ENCODE measurements around the gene HMGB2. TPM values are rescaled to one million over a fixed set of nuclear protein-coding genes. Genes with fewer than 3 reads are reported as not detected.

HMGB2 gene
- polyA plus RNA-seq, 3 donors = 334 to 408 (median 340) TPM

DNA sequence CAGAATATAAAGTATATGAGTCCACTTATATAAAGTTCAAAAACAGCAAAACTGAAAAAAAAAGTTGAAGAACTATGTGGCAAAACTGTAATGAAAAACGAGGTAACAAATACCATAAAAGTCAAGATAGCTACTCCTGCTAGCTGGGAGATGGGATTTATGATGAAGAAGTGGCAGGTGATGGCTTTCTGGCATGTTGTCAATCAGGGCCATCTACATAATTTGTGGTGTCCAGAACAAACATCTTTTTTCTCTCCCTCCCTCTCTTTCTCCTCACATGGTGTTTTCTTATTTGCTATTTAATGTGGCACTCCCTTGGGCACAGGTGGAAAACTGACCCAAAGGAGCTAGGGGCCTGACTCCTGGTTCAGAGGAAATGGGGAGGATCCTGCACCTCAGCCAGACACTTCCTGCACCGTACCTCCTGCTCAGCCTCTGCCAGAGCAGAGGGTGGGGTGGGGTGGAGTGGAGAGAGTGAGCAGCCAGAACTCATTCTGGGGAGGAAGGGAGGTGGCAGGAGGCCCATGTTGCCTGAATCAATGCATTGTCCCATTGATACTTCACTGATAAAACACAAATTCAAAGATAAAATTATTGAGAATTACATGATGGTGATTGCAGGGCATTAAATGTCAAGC lies 31.3 kb upstream of the HMGB2 start:
- no peak for DNase-seq

DNA sequence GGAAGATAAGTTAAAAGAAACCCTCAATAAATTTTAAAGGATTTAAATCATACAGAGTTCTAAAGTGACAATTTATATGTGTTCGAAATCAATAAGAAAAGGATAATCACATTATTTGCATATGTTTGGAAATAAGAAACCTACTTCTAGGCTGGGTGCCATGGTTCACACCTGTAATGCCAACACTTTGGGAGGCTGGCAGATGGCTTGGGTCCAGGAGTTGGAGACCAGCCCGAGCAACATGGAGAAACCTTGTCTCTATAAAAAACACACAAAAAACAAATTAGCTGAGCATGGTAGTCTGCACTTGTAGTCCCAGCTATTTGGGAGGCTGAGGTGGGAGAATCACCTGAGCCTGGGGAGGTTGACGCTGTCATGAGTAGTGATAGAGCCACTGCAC lies 28.5 kb upstream of the HMGB2 start:
- no peak for DNase-seq

DNA sequence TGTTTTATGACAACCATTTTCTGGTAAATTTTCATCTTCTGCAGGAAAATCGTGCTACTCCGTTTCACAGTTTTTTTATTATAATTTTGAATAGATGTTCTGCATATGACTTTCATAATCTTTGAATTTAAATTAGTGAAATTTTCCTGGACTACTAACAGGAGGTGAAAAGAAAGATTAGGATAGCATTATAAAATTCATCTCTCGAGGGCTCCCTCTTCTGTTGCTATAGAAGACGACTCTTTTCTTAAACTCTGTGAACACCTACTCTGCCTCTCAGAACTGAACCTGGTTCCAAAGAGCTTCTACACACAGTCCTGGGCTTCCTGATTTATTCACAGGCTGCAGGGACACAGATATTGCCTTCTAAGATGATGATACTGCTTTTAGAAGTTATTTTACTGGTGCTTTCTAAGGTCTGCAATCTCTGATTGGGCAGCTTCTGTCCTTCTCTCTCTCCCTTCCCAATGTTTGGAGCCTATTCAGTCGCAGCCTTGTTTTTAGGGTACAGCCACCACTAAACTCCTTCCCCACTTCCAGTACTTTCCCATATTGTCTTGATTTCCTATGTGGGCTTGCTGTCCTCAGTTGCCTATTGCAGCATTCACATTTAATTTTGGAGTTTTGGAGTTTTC lies 26.5 kb upstream of the HMGB2 start:
- DNase-seq = no peak

DNA sequence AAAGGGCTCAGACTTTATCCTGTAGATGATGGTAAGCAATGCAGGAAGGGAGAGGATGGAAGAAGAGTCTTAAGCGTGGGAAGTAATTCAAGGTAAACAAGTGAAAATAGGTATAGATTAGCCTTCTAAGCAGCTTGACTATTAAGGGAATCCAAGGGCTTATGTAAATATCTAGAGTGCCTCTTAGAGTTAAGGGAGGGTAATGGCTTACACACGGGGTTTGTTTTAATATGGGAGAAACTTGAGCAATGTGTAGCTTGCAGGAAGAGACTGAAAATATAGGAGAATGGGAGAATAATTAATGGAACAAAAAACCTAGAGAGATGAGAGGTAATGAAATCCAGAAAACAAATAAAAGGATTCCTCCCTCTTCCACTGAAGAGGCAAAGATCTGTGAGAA lies 23.8 kb upstream of the HMGB2 start:
- no peak for DNase-seq

DNA sequence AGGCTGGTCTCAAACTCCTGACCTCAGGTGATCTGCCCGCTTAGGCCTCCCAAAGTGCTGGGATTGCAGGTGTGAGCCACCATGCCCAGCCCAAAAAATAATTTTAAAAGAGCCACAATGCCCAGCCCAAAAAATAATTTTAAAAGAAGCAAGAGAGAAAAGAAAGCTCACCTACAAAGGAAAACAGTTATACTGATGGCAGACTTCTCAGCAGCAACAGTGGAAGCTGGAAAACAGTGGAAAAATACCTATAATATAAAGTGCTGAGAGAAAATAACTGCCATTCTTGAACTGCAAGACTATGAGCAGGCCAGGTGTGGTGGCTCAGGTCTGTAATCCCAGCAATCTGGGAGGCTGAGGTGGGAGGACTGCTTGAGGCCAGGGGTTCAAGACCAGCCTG lies 13.3 kb upstream of the HMGB2 start:
- no peak for DNase-seq

DNA sequence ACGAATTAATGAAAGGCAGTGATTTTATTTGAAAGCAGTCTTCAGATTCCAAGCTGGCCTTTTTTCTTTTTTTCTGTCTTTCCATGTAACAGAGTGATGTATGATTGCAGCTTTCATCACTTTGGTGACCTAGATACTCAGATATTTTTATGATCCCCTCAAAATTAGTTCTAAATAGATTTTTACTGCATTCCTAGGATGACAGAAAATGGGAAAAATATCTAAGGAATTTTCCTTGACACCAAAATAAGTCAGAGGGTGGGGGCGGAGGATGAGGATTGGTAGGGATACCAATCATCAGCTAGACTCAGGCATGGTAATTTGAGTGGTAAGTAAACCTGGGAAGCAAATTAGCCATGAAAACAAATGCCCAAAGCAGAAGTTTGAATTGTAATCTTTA lies 11.9 kb upstream of the HMGB2 start:
- no peak for DNase-seq

DNA sequence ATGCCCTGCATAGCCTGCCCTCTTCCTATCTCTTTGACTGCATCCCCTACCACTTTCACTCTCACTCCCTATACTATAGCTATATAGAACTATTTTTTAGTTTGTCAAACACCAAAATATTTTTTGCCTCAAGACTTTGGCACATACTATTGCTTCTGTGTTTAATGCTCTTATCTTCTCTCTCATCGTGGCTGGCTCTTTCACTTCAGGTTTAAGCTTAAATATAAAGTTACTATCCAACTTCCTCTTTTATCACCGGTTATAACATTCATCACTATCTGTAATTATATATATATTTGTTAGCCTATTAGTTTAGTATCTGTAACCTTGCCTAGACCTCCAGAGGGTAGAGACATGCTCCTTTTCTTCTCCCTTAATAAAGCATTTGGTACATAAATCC lies 11.5 kb upstream of the HMGB2 start:
- DNase-seq = no peak

DNA sequence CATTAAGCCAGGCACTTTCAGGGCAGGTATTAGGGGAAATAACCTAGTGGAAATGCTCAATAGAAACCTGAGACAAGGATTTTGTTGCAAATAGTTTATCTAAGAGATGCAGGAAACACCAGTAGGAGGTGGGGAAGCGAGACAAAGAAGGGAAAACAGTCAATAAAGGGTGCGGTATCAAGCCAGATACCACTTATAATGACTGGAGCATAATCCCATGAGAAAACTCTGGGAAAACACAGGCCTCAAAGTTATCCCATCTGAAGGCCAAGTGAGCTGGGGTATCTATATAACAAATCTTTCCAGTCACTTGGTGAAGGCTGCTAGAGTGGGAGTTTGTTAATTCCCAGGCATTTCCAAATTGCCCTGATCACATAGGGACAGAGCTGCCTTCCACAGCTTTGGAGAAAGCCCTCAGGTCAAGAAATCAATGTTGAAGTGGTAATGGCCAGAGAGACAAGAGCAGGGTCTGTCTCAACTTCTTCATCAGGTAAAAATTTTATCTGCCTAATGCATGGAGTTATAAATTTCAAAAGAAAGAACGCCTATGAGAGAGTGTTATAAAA lies 9.8 kb upstream of the HMGB2 start:
- DNase-seq = no peak

DNA sequence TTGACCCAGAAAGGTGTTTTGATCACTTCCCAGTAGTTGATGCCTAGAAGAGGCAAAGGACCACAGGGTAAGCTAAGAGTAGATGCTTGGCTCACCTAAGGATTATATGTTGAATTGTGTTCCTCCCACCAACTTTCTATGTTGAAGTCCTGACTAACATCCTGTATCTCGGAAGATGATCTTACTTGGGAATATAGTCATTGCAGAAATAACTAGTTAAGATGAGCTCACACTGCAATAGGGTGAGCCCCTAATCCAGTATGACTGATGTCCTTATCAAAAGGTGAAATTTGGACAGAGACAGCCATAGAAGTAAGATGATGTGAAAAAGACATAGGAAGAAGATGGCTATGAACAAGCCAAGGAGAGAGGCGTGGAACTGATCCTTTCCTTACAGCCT lies 3.3 kb upstream of the HMGB2 start:
- no peak for DNase-seq

DNA sequence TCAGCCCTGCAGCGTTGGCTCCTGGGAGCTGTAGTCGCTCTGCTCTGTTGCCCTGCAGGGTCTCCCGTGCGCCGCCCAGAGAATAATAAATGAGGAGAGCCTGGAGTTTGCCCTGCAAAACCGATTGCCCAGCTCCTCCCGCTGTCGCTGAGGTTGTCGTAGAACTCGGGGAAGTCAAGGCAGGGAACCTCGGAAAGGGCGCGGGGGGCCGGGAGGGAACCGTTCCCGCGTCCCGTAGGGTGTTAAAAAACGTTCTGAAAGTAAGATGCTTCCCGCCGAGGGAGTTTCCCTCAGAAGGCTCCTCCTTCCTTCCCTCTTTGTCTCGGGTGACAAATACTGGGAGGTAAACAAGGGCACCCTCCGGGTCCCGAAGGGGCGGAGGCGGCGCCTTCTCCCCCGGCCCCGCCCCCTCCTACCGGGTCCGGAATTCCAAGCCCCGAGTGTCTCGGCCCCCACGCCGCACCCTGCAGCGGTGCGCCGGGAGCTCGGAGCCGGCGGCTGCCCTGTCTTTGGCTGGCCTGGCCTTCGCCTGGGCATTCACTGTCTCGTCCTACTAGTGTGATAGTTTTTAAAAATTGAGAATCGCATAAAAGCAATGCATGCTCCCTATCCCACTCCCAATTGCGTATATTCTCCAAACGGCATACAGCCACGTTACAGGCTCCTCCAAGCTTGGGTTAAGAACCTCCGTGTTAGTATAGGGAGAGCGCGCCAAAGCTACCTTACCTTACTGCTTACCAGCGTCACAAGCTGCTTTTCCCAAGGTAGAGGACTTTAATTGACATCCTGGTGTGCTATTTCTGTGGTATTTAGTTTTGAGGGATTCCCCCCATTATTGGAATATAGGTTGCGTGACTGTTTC lies 964 bp upstream of the HMGB2 start:
- peak; percentile 88 for DNase-seq

DNA sequence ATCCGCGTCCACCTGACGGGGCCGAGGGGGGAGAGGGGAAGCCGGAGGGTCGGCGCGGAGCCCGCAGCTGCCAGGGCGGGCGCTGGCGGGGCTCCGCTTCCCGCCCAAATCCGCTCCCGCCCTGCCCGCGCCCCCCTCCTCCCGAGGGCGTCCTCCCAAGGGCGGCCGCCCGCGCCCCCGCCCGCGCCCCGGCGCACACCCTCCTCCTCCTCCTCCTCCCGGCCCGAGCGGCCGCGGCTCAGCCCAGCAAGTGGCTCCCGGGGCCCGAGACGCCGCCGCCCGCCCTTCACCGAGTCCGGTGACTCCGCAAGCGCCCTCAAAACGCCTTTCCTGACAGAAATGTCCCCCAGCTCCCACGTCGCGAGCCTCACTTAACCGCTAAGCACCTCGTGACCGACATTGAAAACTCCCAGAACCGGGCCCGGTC lies 487 bp downstream of the HMGB2 start:
- DNase-seq = peak; percentile 45

DNA sequence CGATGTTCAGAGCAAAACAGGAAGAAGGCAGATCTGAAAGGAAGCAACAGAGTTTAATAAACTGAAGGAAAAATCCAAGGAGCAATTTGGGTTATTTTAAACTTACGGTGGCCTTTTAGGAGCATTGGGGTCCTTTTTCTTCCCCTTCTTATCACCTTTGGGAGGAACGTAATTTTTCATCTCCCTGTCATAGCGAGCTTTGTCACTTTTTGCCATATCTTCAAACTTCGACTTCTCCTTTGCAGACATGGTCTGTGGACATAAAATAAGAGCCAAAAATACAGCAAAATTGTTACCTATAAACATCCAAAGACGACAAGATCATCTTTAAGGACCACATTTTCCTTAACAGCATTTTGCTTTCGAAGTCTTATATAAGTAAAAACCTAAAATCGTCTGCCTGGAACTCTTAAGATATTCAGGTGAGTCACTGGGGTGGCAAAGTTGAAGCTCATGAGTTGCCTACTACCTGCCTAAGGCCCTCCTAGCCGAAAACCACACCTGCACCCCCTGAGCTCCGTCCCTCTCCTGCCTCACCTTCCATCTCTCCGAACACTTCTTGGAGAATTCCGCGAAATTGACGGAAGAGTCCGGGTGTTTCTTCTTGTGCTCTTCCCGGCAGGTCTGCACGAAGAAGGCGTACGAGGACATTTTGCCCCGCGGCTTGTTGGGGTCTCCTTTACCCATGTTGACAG lies 1.0 kb downstream of the HMGB2 start:
- peak; percentile 3 for DNase-seq

DNA sequence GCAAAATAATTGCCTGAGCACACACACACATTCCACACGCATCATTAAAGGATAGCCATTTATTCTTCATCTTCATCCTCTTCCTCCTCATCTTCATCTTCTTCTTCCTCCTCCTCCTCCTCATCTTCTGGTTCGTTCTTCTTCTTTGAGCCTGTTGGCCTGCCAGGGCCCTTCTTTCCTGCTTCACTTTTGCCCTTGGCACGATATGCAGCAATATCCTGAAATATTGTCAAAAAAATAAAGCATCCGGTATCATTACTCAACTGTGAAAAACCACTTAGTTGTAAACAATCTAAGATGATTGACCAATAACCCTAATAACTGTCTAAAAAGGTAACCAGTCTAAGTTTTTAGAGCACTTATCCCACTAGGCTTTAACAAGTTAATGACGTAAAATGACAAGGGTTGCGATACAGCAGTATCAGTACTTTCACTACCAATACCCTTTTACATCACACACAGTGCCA lies 2.1 kb downstream of the HMGB2 start:
- DNase-seq = no peak

DNA sequence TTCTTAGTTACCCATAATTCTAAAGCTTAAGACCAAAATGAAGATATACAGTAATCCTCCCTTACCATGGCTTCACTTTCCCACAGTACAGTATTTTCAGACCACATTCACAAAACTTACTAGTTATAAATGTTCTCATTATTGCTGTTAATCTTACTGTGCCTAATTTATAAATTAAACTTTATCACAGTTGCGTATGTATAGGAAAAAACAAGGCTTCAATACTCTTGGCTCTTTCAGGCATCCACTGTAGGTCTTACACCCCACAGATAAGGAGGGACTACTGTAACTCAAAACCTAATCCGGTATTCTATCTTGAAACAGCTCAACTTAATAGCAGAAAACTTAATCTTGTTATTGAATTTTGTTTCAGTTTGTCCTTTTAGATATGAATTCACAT lies 3.6 kb downstream of the HMGB2 start:
- no peak for DNase-seq

DNA sequence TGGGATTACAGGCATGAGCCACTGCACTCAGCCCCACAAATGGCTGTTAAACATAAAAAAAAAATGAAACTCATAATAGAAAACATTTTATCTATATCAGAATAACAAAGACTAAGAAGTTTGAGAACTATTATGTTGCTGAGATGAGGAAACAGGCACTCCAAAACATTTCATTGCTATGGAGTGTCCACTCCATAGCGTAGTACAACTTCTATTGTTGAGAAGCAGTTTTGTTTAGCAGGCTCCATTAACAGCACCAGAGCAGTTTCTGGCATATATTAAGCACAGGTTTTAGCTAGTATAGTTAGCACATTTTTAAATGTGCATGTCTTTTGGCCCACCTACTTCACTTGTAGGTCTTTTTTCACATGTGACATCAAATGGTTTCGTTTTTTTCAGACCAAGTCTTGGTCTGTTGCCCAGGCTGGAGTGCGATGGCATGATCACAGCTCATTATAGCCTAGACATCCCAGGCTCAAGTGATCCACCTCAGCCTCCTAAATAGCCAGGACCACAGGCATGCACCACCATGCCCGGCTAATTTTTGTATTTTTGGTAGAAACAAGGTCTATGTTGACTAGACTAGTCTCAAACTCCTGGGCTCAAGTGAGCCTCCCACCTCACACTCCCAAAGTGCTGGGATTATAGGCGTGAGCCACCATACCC lies 5.8 kb downstream of the HMGB2 start:
- no peak for DNase-seq

DNA sequence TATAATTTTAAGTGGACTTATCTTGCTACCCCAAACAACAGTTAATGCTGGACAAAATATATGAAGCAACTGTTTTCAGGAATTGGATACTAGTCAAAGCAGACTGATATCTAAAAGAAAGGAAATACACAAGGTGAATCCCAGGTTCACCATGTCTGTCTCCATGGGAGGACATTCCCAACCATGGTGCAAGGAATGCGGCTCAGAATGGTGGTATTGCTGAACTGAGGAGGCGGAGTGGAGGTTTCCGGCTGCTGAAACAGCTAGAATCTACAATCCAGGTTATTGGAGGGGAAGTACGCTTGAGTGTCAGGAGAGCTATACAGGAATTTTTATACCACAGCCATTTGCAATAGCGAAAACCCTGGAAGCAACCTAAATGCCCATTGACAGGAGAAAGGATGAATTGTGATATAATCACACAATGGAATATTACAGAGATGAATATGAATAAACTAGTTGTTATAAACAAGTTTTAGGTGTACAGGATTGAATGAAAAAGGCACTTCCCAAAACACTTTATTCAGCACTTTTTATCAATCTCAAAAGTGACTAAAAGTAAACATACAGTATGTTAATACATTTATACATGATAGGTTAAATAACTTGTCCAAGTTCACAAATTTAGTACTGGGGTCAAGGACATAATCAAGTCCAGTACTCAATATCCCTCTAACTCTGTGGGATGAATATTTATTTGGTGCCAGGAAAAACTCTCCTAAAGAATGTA lies 9.0 kb downstream of the HMGB2 start:
- no peak for DNase-seq

DNA sequence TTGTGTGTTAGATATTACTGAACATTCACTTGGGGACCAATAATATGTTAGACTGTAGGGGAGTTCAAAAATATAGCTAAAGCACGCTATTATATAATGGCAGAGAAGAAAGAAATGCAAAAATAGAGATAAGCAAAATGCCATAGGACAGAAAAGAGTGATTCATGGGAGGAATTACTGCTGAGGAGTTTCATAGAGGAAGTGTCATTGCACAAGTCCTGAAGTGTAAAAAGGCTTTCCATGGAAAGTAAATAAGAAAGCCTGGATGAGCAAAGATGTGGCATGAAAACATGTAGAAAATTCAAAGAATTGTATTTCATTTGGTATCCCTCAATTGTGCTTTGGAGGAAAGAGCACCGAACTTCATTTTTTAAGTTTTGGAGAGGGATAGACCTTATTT lies 14.5 kb downstream of the HMGB2 start:
- no peak for DNase-seq

DNA sequence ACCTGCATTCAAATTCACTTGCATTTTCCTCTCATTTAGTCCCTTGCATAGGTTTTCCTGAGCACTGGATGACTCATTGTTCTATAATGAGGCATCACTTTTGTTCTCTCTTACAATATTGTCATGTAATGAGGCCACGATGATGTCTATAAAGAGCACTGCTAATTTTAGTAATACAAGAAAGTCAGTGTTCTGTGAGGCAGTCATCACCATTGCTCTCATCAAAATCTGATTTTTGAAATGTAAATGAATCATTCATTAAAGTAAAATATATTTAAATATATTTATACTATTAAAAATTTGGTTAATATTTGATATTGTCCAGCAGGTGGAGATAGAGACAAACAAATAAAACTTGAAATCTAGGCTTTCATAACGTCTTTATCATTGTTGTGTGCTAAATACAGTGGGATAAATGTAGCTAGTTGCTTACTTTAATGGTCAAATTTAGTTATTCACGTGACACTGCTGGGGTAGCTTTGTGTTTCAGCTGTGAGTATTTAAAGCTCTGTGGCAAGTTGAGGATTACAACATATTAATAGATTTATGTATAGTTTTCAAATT lies 15.4 kb downstream of the HMGB2 start:
- DNase-seq = peak; percentile 23

DNA sequence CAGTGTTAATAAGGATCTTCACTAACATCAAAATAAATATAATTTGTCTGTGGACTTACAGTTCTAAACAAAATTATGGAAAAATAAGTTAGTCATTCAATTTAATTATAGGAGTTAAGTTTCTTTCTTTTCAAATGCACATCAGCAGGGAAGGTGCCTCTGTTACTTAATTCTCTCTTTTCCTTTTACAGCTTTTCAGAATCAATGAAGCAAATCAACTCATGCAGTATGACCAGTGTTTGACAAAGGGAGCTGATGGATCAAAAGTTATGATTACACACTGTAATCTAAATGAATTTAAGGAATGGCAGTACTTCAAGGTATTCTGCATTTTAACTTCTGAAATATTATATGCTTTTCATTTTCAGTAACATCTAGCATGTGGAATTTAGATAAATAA lies 15.9 kb downstream of the HMGB2 start:
- DNase-seq = no peak

DNA sequence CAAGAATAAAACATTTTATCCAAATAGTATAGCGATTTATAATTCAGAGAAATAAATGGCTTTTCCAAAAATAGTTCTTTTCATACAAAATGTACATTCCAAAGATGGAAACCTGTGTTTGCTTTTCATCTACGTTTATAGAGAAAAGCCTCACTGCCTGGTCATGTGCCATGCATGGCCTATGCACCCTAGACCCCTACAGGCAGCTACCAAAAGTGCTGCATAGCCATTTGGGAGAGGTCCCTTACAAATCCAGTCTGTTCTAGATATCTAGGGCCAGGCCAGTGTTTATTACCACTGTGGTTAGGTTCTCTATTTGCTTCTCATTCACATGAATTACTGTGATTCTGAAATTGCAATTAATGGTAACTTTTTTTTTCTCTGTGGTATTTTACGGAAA lies 17.2 kb downstream of the HMGB2 start:
- no peak for DNase-seq
